HG03342 (cell line): Measurements from ENCODE around the gene MRC2.

Experiments used
- ATAC-seq: cut with Tn5 transposase; IDR thresholded peaks from one replicate; pipeline ENCODE4 v1.9.1; 2021; ENCODE audit warnings: mild to moderate bottlenecking, moderate library complexity; ENCODE audit not compliant: unreplicated experiment

The MRC2 gene

GRCh38 chr17:62631086-62631935, 3.8 kb downstream of the MRC2 start:
- ATAC-seq = no peak

DNA sequence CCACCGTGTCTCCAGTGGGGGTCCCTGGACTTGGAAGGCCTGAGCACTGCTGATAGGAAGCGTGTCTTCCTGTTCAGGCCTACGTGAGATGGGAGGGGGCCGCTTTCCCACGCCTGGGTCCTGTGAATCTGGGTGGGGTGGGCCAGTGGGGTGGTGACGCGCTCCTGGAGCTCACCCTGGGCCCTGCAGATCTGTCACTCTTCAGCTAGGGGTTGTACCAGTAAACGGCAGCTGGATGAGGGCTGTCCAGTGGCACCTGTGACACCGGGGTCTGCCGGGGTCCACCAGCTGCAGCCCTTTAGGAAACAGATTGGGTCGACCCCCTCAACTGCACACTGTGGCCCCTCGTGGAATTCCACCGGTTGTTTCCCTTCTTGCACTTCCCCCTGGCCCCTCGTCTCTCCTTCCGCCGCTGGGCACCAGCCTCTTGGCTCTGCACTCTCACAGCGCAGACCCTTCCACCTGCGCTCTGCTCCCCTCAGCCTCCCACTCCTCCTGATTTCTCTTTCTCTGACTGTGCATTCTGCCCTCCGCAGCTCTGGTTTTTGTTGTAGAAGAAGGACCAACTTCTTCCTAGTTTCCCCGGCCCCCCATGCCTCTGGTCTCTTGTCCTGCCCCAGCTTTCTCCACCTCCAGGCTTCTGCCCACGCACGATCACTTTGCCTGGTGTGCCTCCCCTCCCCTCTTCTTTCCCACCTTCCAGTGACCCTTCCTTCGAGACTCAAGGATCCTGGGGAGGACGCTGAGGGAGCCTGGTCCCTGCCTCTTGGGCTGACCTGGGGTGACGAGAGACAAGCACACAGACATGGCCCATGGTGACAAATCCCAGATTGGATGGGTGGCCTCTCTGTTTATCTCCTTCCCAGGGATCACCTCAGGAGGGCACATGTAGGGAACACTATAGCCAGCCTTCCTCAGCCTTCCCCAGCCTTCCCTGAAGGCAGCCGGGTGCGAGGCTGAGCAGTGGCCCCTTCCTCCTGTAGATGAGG, 4.8 kb downstream of the MRC2 start:
- ATAC-seq = no peak

GRCh38 chr17:62637809-62638208, 10.3 kb downstream of the MRC2 start:
- ATAC-seq = no peak

DNA sequence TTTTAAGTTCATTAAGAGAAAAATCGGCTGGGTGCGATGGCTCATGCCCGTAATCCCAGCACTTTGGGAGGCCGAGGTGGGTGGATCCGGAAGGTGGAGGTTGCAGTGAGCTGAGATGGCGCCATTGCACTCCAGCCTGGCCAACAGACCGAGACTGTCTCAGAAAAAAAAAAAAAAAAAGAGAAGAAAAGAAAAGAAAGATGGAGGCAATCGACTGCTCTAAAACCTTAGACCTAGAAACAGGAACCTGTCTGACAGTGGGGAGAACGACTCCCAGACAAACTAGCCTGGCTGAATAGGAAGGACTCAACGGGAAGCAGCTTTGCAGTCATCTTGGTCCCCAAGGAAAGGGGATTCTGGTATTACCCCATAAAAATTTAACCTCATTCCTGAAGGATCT, 13.7 kb downstream of the MRC2 start:
- no peak for ATAC-seq

GRCh38 chr17:62641951-62642350, 14.5 kb downstream of the MRC2 start:
- ATAC-seq = no peak

- no peak for ATAC-seq
These were observed 16.0 kb downstream of the MRC2 start for GRCh38 chr17:62643496-62643895.

- no peak for ATAC-seq
These were observed 17.2 kb downstream of the MRC2 start for GRCh38 chr17:62644487-62645173.

DNA sequence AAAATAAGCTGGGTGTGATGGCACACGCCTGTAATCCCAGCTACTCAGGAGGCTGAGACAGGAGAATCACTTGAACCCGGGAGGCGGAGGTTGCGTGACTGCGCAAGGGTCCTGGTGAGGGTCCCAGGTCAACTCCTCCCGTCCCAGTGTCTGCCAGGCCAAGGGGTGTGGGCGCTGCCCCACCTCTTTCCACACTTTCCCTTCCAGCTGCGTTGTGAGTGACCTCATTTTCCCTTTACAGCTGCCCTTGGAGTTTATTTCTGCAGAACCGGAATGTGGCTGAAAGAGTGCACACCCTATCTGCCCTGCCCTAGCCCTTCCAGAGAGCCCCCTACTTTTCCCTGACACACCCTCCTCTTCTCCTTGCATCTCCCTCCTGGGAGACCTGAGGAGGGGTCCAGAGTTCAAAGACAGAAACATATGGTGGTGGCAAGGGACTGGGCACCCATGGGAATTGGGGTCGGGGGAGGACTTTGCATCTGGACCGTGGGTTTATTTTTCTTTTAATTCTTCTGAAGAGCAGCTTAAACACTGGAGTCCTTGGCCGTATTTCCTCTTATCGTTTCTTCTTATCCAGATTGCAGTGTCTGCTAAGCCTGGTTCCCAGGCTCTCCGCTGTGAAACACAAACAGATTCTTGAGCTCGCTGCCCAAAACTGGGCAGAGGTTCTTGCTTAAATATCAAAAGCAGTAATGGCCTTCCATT, 20.9 kb downstream of the MRC2 start:
- no peak for ATAC-seq

DNA sequence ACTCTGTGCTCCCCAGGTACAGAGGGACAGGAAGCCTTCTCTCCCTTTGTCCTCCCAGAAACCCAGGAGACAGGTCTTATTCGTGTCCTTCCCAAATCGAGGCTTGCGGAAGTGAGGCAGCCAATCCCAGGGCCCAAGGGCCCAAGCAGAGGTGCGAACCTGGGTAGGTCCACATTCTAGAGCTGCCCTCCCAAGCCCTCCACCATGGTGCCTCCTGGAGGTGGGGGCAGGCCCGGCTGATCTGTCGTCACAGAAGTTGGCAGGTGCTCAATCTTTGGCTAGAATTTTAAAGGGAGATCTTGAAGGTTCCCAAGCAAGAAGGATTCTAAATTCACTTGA, 21.5 kb downstream of the MRC2 start:
- no peak for ATAC-seq

- ATAC-seq = no peak
These were observed 22.1 kb downstream of the MRC2 start for GRCh38 chr17:62649570-62649969.

GRCh38 chr17:62650587-62650986, 23.1 kb downstream of the MRC2 start:
- no peak for ATAC-seq

GRCh38 chr17:62652251-62653001, 25.0 kb downstream of the MRC2 start:
- ATAC-seq = no peak

- ATAC-seq = peak; percentile 81
These were observed 25.7 kb downstream of the MRC2 start for GRCh38 chr17:62653002-62653825.

GRCh38 chr17:62653826-62654761, 26.6 kb downstream of the MRC2 start:
- peak; percentile 9 for ATAC-seq

DNA sequence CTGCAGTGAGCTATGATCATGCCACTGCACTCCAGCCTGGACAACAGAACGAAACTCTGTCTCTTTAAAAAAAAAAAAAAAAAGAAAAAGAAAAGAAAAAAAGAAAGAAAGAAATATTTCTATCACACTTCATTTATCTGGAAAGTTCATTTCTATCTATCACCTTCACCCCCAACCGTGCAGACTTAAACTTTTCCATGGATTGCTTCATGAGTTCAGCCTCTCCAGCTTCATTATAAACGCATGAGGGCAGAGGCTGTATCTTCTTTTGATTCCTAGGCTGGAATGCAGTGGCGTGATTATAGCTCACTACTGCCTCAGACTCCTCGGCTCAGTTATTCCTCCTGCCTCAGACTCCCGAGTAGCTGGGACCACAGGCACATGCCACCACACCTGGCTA, 28.2 kb downstream of the MRC2 start:
- no peak for ATAC-seq

GRCh38 chr17:62656446-62656845, 29.0 kb downstream of the MRC2 start:
- no peak for ATAC-seq

- ATAC-seq = no peak
These were observed 29.7 kb downstream of the MRC2 start for GRCh38 chr17:62657145-62657665.

DNA sequence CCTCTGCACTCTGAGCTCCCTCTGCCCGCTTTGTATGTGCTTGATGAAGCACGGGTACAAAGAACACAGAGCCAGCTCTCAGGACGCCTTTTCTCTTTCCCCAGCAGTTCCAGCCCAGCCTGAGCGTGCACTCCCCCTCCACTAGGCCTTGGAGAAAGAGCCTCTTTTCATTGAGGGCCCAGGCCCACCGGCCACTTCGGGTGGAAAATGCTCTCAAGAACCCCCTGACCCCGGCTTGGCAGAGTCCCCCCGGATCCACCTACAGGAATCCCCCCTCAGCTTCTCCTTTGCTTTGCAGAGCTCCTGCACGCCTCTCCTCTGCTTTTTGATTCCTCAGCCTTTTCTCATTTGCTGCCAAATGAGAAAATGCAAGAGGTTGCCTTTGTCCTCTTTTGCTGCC, 30.2 kb downstream of the MRC2 start:
- no peak for ATAC-seq
